Fibroblast of mammary gland (primary cell): Measurements from ENCODE around the gene CRACR2B.

ENCODE experiments used
- DNase-seq: peaks from one replicate; pipeline ENCODE4 v3.0.0-alpha.2; 2010; ENCODE audit warnings: low read depth
- H3K4me3 ChIP-seq: 2 replicates; pipeline ENCODE4 v1.5.1; 2011; ENCODE audit warnings: low read depth, mild to moderate bottlenecking, low read length, moderate library complexity; ENCODE audit not compliant: control insufficient read depth
- TF ChIP-seq, protein P1 (sequence below): conservative IDR thresholded peaks from 2 replicates; pipeline ENCODE4 v1.5.1; 2011; ENCODE audit warnings: low read depth, low read length, inconsistent platforms; ENCODE audit not compliant: control insufficient read depth, insufficient read depth

Gene CRACR2B

DNA sequence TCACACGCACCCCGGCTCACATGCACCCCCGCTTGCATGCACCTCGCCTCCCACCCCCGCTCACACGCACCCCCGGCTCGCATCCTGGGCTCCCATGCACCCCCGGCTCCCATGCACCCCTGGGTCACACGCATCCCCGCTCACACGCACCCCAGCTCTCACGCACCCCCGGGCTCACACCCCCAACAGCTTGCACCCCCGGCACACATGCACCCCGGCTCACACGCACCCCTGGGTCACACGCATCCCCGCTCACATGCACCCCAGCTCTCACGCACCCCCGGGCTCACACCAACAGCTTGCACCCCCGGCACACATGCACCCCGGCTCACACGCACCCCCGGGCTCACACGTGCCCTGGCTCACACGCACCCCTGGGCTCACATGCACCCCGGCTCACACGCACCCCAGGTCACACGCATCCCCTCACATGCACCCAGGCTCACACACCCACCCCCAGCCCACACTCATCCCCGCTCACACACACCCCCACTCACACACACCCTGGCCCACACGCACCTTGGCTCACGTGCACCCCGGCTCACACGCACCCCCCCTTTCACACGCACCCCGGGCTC is 31.1 kb downstream of the CRACR2B start:
- no peak for DNase-seq
- TF ChIP-seq, protein P1, sequence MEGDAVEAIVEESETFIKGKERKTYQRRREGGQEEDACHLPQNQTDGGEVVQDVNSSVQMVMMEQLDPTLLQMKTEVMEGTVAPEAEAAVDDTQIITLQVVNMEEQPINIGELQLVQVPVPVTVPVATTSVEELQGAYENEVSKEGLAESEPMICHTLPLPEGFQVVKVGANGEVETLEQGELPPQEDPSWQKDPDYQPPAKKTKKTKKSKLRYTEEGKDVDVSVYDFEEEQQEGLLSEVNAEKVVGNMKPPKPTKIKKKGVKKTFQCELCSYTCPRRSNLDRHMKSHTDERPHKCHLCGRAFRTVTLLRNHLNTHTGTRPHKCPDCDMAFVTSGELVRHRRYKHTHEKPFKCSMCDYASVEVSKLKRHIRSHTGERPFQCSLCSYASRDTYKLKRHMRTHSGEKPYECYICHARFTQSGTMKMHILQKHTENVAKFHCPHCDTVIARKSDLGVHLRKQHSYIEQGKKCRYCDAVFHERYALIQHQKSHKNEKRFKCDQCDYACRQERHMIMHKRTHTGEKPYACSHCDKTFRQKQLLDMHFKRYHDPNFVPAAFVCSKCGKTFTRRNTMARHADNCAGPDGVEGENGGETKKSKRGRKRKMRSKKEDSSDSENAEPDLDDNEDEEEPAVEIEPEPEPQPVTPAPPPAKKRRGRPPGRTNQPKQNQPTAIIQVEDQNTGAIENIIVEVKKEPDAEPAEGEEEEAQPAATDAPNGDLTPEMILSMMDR, result no peak
- H3K4me3 ChIP-seq, result no peak overlapping the region

DNA sequence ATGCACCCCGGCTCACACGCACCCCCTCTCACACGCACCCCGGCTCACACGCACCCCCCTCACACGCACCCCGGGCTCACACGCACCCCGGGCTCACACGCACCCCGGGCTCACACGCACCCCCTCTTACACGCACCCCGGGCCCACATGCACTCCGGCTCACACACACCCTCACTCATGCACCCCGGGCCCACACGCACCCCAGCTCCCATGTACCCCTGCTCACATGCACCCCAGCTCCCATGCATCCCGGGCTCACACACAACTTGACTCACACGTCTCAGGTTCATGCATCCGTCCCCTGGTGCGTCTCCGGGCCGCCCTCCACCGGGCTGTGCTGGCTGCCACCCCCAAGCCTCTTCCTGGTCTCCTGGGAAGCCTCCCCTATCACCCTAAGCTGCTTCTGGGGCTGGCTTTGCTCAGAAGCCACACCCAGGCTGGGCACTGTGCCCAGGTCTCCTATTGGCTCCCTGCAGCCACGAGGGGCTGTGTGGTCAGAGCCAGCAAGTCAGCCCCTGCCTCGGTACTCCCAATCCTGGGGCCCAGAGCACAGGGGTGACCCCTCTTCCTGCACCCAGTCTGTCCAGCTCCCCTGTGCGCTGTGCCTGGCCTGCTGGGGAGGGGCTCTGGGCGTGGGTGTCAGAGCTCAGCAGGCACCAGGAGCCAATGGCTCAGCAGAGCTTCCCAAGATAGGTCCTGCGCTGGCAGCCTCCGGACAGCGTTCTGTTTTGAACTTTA is 31.8 kb downstream of the CRACR2B start:
- peak; percentile 90 for DNase-seq
- TF ChIP-seq, protein P1, result no peak
- H3K4me3 ChIP-seq, result peak overlapping the region; percentile 10

DNA sequence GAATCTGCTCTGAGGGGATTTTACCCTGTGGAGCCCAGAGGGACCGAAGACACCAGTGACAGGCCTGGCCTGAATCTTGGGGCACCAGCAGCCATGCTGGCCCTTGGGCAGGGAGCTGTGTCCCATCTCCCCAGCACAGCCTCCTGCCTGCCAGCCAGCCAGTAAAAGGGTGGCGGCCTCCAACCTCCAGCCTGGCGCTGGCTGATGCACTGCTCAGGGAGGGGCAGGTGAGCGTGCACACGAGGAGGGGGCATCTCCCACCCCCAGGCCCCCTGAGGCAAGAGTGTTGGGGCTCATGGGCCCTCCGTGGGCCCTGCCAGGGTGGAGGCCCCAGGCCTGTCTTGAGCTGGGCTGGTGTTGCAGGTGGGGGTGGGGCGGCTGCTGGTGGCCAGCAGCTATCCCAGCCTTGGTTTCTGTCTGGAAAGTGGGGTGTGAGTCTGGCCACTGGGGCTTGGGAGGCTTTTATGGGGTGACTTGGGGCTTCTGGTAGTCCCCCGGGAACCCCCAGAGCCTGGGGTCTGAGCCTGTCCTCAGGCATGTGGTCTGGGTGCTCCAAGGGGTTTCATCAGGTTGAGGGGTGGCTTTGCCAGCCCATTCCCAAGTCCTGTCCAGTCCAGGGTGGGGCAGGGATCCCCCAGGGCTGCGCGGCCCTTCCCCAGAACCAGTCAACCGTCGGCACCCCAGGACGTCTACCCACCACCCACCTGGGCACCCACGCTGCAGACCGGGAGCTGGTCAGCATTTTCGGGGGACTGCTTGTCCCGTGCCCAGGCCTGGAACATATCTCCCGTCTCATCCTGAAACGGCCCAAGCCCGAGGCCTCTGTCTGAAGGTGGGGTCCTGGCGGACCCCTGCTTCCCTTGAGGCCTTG is 32.8 kb downstream of the CRACR2B start:
- TF ChIP-seq, protein P1, result no peak
- DNase-seq, result no peak
- H3K4me3 ChIP-seq, result no peak overlapping the region

DNA sequence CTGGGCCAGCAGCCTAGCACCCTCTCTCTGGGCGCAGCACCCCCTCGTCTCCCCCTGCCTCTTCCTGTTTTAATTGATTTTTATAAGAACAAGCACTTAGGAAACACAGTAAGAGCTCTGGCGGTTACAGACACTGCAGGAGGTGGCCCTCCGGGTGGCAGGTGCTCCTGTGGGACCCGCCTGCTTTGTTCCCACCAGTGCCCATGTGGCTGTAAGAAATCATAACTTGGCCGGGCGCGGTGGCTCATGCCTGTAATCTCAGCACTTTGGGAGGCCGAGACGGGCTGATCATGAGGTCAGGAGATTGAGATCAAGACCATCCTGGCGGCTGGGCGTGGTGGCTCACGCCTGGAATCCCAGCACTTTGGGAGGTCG is 33.4 kb downstream of the CRACR2B start:
- TF ChIP-seq, protein P1, result no peak
- no peak overlapping the region for H3K4me3 ChIP-seq
- no peak for DNase-seq

DNA sequence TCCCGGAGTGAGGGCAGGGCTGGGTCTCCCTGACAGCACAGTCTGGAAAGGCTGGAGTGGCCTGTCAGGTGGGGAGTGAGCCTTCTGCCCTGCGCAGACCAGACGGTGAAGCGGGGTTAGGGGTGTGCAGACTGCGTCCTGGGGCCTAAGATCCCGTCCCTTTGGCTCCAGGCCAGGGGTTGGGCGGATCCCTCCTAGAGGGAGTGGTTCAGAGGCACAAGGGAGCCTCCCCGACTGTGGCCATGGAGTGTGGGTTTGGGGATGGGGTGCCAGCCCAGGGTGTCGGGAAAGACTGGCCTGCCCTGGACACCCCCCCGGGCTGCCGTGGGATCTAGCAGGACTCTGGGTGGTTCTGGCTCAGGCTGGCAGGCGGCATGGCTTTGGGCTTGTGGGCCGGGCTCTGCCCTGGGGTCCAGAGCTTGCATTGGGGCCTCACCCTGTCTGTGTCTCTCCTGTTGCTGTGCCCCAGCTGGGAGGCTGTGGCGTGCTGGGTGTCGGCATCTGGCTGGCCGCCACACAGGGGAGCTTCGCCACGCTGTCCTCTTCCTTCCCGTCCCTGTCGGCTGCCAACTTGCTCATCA is 34.5 kb downstream of the CRACR2B start:
- no peak overlapping the region for H3K4me3 ChIP-seq
- no peak for DNase-seq
- TF ChIP-seq, protein P1, result no peak

DNA sequence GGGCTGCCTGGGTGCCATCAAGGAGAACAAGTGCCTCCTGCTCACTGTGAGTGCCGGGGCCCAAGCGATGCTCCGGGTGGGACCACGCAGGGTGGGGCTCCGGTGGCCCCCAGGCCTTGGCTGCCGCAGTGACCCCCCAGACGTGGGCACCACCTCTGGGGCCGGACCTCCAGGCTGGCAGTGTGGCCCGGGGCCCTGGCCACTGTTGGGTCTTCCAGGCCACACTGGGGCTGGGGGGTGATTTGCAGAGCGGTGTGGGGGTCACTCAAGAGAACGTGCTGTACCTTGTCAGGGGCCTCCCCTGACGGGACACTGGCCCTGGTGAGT is 34.9 kb downstream of the CRACR2B start:
- H3K4me3 ChIP-seq, result no peak overlapping the region
- no peak for DNase-seq
- TF ChIP-seq, protein P1, result no peak
